ENCODE measurements around the gene PLIN3.

- TF ChIP-seq, protein P1, sequence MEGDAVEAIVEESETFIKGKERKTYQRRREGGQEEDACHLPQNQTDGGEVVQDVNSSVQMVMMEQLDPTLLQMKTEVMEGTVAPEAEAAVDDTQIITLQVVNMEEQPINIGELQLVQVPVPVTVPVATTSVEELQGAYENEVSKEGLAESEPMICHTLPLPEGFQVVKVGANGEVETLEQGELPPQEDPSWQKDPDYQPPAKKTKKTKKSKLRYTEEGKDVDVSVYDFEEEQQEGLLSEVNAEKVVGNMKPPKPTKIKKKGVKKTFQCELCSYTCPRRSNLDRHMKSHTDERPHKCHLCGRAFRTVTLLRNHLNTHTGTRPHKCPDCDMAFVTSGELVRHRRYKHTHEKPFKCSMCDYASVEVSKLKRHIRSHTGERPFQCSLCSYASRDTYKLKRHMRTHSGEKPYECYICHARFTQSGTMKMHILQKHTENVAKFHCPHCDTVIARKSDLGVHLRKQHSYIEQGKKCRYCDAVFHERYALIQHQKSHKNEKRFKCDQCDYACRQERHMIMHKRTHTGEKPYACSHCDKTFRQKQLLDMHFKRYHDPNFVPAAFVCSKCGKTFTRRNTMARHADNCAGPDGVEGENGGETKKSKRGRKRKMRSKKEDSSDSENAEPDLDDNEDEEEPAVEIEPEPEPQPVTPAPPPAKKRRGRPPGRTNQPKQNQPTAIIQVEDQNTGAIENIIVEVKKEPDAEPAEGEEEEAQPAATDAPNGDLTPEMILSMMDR (IDR thresholded peaks at IDR 0.05 in 2 of 3, conservative IDR thresholded peaks at IDR 0.05 in 1 of 3; ENCODE audit: borderline replicate concordance in 1 of 3, insufficient read depth in 1 of 3, low read depth in 2 of 3, low read length in 2 of 3), result 0 out of 6 replicates have a peak, but pooled peaks of 1 of the 3 experiments have one; percentile 9
- peak; percentile 69; the same call in 1 of the 2 replicates for TF ChIP-seq ZFX (IDR thresholded peaks at IDR 0.05)
- TF ChIP-seq EZH2 (IDR thresholded peaks at IDR 0.05), result no peak
- no peak for TF ChIP-seq ZNF274 (IDR thresholded peaks at IDR 0.05; ENCODE audit: low read depth, low read length)
- no peak for TF ChIP-seq SP1 (IDR thresholded peaks at IDR 0.05; ENCODE audit: low read depth)
- TF ChIP-seq POLR2A (IDR thresholded peaks at IDR 0.05; ENCODE audit: borderline replicate concordance, extremely low read depth, insufficient read depth, insufficient read length), result no peak
- TF ChIP-seq, protein P2, sequence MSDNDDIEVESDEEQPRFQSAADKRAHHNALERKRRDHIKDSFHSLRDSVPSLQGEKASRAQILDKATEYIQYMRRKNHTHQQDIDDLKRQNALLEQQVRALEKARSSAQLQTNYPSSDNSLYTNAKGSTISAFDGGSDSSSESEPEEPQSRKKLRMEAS (IDR thresholded peaks at IDR 0.05), result no peak; the same call in 1 of the 2 replicates
- TF ChIP-seq YY1 (IDR thresholded peaks at IDR 0.05; ENCODE audit: extremely low read depth, insufficient replicate concordance, low read depth, low read length), result no peak
- TF ChIP-seq ELF1 (IDR thresholded peaks at IDR 0.05; ENCODE audit: borderline replicate concordance, low read depth), result no peak; the same call in 1 of the 2 replicates
- TF ChIP-seq EZH2phosphoT487 (IDR thresholded peaks at IDR 0.05; ENCODE audit: borderline replicate concordance), result no peak
- TF ChIP-seq, protein P3, sequence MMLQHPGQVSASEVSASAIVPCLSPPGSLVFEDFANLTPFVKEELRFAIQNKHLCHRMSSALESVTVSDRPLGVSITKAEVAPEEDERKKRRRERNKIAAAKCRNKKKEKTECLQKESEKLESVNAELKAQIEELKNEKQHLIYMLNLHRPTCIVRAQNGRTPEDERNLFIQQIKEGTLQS (IDR thresholded peaks at IDR 0.05), result no peak
Measured at GRCh38 chr19:4831304-4831978, 36.0 kb downstream of the PLIN3 start, which contains the start of gene TICAM1.
